ENCODE data around the gene PRPF6. TPM values are rescaled to one million over a fixed set of nuclear protein-coding genes. Genes with fewer than 3 reads are reported as not detected.

PRPF6 gene
- total and polyA plus RNA-seq, 2 donors (not counting 3 experiments of a cell fraction or from before 2014, with no cell fraction given): 35.3 to 67.4 TPM

GRCh38 chr20:63958964-63959698 is 21.8 kb upstream of the PRPF6 start:
- Histone ChIP-seq H3K4me1 (ENCODE audit: control insufficient read depth, extremely low read depth, insufficient read depth, low read length) (peaks cover 10% of the 10 kb centered on the region), H2AFZ (ENCODE audit: low read depth, low read length) (no peak overlapping the region), H3K79me2 (ENCODE audit: control insufficient read depth, insufficient read depth, low read length) (peaks cover 18% of the 10 kb centered on the region), H3K27ac (ENCODE audit: insufficient read depth, low read depth, low read length) (no peak overlapping the region), H3K9me3 (replicated peaks; ENCODE audit: control insufficient read depth, insufficient read depth, low read length) (no peaks in the 10 kb centered on the region), H3K36me3 (ENCODE audit: control insufficient read depth in 2 of 2, extremely low read depth in 1 of 2, insufficient read depth in 2 of 2, low read length in 2 of 2) (peaks cover 7 to 36% of the 10 kb centered on the region in 2 experiments), H4K20me1 (replicated peaks; ENCODE audit: control insufficient read depth, extremely low read depth, insufficient read depth, low read length) (no peaks in the 10 kb centered on the region), H3K9ac (replicated peaks; ENCODE audit: extremely low read depth, insufficient read depth, low read length) (no peak overlapping the region), H3K4me2 (ENCODE audit: insufficient read depth, low read length) (no peak overlapping the region), H3K9me1 (replicated peaks; ENCODE audit: control insufficient read depth, extremely low read depth, insufficient read depth, low read length) (no peaks in the 10 kb centered on the region), H3K4me3 (replicated peaks in 1 of 3; ENCODE audit: insufficient read depth in 1 of 3, low read depth in 1 of 3, low read length in 3 of 3) (no peak overlapping the region), H3K27me3 (ENCODE audit: control insufficient read depth in 2 of 2, insufficient read depth in 2 of 2, low read length in 2 of 2) (no peaks in the 10 kb centered on the region)
- no TSS peak for BruUV-seq (replicated peaks)
- dilution Hi-C loops (cut with MboI; ENCODE audit: extremely low pct_ligation_motif_present, low sequenced_read_pairs): no loop called here
- FAIRE-seq (no peak), DNase-seq (ENCODE audit: low read depth, low spot score) (no peak)
- intact Hi-C loops (cut with micrococcal nuclease): loop anchor here (5.0 kb wide), 1 partner anchor 252 kb away; the partner anchor contains the start of genes ARFRP1 and ZGPAT
- ChIA-PET CTCF (interaction anchor here (1.3 kb wide), 1 partner anchor 15 kb away, joined by 4 read pairs; no protein-coding TSS in a partner anchor), POLR2A (interaction anchor here (0.5 kb wide), 1 partner anchor 123 kb away, joined by 3 read pairs; no protein-coding TSS in a partner anchor)
- TF ChIP-seq POLR2AphosphoS5 (IDR thresholded peaks at IDR 0.05; ENCODE audit: insufficient read depth, low read depth, low read length) (no peak), MAX (IDR thresholded peaks at IDR 0.05; ENCODE audit: insufficient read depth, insufficient read length) (no peak), JUN (IDR thresholded peaks at IDR 0.05; ENCODE audit: borderline replicate concordance, insufficient read depth, insufficient read length, low read depth) (no peak), MYC (IDR thresholded peaks at IDR 0.05; ENCODE audit: low read depth, low read length) (no peak), FOS (IDR thresholded peaks at IDR 0.05; ENCODE audit: borderline replicate concordance, insufficient read depth, low read length) (no peak), POLR2A (IDR thresholded peaks at IDR 0.05; ENCODE audit: low read depth, low read length) (no peak), EZH2 (IDR thresholded peaks at IDR 0.05; ENCODE audit: borderline replicate concordance, low read depth, low read length, severe bottlenecking) (no peak), GATA2 (IDR thresholded peaks at IDR 0.05; ENCODE audit: insufficient read depth, insufficient read length, low read depth, low read length) (no peak), CTCF (IDR thresholded peaks at IDR 0.05; ENCODE audit: extremely low read depth in 1 of 2, insufficient read depth in 1 of 2, low read depth in 1 of 2, low read length in 2 of 2) (no peak)
